ENCODE results near the gene BUB3. TPM values are rescaled to one million over a fixed set of nuclear protein-coding genes. Genes with fewer than 3 reads are reported as not detected.
"Not testable (repeated sequence)": the region's sequence is repeated elsewhere in the genome, so short reads cannot be mapped to it uniquely, and the experiment has no call there.

The BUB3 gene
- total RNA-seq, 1 donor from 2014 or later: 12.2 TPM

DNA sequence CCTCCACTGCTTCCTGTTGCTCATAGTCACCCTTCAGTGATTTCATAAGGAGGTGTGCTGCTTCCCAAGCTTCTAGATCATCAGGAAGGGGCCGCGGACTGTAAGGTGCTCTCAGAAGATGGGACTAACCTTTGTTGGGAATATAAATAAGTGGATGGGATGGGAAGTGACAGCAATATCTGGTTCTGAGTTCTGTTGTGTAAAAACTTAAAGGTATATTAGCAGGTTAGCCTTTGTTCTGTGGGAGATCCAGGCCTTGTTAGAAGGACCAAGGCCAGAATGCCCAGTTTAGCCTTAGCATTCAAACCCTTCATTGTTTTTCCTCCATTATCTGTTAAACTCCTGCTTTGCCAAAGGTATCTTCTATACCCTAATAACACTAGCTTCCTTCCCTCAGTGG, 12.4 kb downstream of the BUB3 start:
- Histone ChIP-seq H3K4me3 (no peak overlapping the region), H3K27ac (no peak overlapping the region), H3K36me3 (peaks cover 48 to 62% of the 10 kb centered on the region in 2 donors), H3K4me1 (no peaks in the 10 kb centered on the region), H3K9me3 (no peaks in the 10 kb centered on the region), H3K27me3 (no peaks in the 10 kb centered on the region)
- TF ChIP-seq, protein P1, sequence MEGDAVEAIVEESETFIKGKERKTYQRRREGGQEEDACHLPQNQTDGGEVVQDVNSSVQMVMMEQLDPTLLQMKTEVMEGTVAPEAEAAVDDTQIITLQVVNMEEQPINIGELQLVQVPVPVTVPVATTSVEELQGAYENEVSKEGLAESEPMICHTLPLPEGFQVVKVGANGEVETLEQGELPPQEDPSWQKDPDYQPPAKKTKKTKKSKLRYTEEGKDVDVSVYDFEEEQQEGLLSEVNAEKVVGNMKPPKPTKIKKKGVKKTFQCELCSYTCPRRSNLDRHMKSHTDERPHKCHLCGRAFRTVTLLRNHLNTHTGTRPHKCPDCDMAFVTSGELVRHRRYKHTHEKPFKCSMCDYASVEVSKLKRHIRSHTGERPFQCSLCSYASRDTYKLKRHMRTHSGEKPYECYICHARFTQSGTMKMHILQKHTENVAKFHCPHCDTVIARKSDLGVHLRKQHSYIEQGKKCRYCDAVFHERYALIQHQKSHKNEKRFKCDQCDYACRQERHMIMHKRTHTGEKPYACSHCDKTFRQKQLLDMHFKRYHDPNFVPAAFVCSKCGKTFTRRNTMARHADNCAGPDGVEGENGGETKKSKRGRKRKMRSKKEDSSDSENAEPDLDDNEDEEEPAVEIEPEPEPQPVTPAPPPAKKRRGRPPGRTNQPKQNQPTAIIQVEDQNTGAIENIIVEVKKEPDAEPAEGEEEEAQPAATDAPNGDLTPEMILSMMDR (IDR thresholded peaks at IDR 0.05): no peak
- DNase-seq (ENCODE audit: low spot score in 2 of 2): no peak
- intact Hi-C loops (cut with DNase I): no loop called here

DNA sequence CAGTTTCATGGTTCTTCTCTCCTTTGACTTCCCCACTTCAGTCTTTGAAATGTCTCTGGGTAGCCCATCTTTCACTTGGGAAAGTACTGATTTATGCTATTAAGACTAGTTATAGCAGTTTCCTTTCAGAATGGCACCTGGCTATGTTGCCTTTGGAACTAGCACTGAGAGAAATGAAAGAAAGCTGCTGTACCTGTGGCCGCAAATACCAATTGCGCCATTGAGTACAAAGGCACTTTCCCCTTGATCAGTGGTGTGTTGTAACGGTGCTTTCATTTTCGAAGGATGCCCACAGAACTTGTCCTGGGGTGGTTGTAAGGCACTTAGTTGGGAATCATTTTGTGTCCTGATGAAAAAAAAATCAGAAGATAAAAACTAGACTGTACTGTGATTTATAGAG, 16.8 kb downstream of the BUB3 start:
- intact Hi-C loops (cut with DNase I): no loop called here
- no peak overlapping the region for H3K4me3 ChIP-seq
- TF ChIP-seq, protein P1 (IDR thresholded peaks at IDR 0.05): no peak
- no peak for DNase-seq (ENCODE audit: low spot score in 2 of 2)
- peaks cover 15 to 36% of the 10 kb centered on the region in 2 donors for H3K36me3 ChIP-seq
- no peaks in the 10 kb centered on the region for H3K27me3 ChIP-seq
- H3K27ac ChIP-seq: no peak overlapping the region
- no peaks in the 10 kb centered on the region for H3K9me3 ChIP-seq
- no peaks in the 10 kb centered on the region for H3K4me1 ChIP-seq

DNA sequence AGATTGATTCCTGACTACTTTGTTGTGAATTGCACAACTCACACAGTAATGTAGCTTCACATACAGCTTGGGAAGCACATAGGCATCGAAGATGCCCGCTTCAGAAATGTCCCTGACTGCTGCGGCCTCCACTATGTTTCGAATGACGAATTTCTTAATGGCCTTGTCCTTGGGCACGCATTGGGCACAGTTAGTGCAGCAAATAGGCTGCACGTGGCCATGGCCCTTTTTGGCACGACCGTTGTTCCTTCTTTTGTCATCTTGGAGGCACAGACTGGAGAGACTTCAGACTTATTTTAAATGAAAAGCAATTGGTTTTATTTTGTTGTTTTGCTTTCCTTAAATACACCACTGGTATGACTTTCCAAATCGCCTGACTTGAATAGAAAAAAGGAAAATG, 17.4 kb downstream of the BUB3 start:
- DNase-seq (ENCODE audit: low spot score in 2 of 2); H3K4me1 ChIP-seq; intact Hi-C loops (cut with DNase I); H3K4me3 ChIP-seq; H3K27me3 ChIP-seq; H3K27ac ChIP-seq; H3K9me3 ChIP-seq: not testable (repeated sequence)
- peaks cover 14 to 29% of the 10 kb centered on the region in 2 donors for H3K36me3 ChIP-seq

DNA sequence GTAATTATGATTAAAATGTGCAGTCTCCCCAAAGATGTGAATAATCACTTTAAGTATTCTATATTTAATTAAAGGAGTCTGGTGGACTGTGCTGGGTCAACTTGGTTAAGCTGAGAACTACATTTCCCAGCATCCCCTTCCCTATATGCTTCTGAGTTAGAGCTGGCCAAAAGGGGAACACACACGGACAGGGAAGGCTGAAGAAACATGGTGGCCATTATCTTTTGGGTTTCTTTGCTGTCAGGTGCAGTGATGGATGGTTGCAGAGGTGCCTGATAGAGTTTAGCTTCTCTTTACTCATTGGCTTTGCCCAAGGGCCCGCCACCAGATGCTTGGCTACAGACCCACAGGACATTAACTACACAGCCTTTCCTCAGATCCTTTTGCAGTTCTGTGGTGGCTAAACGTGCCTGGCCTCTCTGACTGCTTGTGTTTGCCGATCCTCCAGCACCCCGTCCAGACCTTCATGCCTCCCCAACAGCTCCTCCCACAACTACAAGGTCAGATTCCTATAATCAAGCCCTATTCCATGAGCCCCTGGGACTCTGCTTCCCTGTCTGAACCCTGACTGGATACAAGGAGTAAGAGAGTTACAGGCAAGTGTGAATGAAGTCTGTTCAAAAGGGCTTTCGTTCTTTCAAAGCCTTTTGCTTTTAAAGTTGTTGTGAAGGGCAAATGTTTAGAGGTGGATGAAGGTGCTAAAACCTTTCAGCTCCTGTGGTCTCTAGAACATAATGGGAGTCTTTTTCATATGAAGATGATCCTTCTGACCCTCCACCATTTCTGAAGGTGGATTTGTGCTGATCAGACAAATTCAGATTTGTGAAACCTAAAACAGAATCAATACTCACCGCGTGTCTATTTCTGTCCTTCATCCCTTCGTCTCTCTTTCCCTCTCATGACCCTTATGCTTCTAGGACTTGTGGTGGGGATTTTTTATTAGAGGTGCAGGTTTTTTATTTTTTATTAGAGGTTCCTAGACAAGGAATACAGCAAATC, 21.5 kb downstream of the BUB3 start:
- H3K27ac ChIP-seq: no peak overlapping the region
- intact Hi-C loops (cut with DNase I): no loop called here
- H3K4me1 ChIP-seq: no peaks in the 10 kb centered on the region
- TF ChIP-seq, protein P1 (IDR thresholded peaks at IDR 0.05): no peak
- no peak overlapping the region for H3K4me3 ChIP-seq
- peaks cover 0 to 21% of the 10 kb centered on the region in 2 donors for H3K36me3 ChIP-seq
- no peaks in the 10 kb centered on the region for H3K9me3 ChIP-seq
- no peak for DNase-seq (ENCODE audit: low spot score in 2 of 2)
- H3K27me3 ChIP-seq: no peaks in the 10 kb centered on the region

DNA sequence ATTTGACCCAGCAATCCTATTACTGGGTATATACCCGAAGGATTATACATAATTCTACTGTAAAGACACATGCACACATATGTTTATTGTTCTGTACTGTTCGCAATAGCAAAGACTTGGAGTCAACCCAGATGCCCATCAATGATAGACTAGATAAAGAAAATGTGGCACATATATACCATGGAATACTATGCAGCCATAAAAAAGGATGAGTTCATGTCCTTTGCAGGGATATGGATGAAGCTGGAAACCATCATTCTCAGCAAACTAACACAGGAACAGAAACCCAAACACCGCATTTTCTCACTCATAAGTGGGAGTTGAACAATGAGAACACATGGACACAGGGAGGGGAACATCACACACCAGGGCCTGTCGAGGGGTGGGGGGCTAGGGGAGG, 24.2 kb downstream of the BUB3 start:
- H3K27me3 ChIP-seq; intact Hi-C loops (cut with DNase I); H3K4me3 ChIP-seq; H3K27ac ChIP-seq; H3K4me1 ChIP-seq; DNase-seq (ENCODE audit: low spot score in 2 of 2): not testable (repeated sequence)
- Histone ChIP-seq H3K36me3 (peaks cover 0 to 14% of the 10 kb centered on the region in 2 donors), H3K9me3 (peaks cover 0 to 11% of the 10 kb centered on the region in 2 donors)

DNA sequence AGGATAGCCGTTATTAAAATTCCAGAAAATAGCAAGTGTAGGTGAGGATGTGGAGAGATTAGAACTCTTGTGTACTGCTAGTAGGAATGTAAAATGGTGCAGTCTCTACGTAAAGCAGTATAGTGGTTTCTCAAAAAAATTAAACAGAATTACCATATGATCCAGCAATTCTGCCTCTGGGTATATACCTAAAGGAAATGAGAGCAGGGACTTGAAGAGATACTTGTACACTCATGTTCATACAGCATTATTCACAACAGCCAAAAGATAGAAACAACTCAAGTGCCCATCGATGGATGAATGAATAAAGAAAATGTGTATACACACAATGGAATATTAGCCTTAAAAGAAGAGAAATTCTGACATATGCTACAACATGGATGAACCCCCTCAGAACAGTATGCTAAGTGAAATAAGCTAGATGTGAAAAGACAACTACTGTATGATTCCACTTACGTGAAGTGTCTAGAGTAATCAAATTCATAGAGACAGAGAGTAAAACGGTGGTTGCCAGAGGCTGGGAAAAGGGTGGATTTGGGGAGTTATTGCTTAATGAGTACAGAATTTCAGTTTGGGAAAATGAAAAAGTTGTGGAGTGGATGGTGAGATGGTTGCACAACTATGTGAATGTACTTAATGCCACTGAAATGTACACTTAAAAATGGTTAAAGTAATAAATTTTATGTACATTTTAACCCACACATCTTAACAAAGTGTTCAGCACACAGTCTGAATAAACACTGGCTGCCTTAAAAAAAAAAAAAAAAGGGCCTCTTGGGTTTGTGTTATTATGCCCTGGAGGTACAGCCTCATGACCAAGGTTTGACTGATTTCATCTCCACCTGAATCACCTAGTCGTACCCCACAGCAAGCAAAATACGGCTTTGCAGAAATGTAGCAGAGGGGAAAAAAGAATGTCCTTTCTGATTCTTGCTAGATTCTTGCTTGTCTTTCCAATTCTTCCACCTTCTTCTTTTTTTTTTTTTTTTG, 26.2 kb downstream of the BUB3 start:
- no peak overlapping the region for H3K4me3 ChIP-seq
- TF ChIP-seq, protein P1 (IDR thresholded peaks at IDR 0.05): no peak

More for the DNA sequence above, 26.2 kb downstream of the BUB3 start:
- H3K27me3 ChIP-seq: no peaks in the 10 kb centered on the region
- peaks cover 0 to 30% of the 10 kb centered on the region in 2 donors for H3K9me3 ChIP-seq
- no peaks in the 10 kb centered on the region for H3K4me1 ChIP-seq
- DNase-seq (ENCODE audit: low spot score in 2 of 2): no peak
- no peak overlapping the region for H3K27ac ChIP-seq
- intact Hi-C loops (cut with DNase I): no loop called here
- peaks cover 0 to 15% of the 10 kb centered on the region in 2 donors for H3K36me3 ChIP-seq
